CD4-positive, alpha-beta T cell treated with Interleukin-4 for 1 hour (primary cell): ENCODE data around the gene PIAS1.
A peak's percentile ranks its signal among the peaks of the same experiment; 100 is the strongest.
"Not testable (repeated sequence)": the region's sequence is repeated elsewhere in the genome, so short reads cannot be mapped to it uniquely, and the experiment has no call there.

Source experiments
- DNase-seq, 2 donors: peaks; one replicate each; pipeline ENCODE4 v3.0.0-alpha.2; 2020 to 2022

Gene PIAS1

GRCh38 chr15:68053701-68054627 lies at the start of gene PIAS1:
Gene PIAS1 (plus strand): TSS chr15:68054315. CDS start chr15:68054327, 12 bp downstream.
- DNase-seq: peak; percentile 95

GRCh38 chr15:68007642-68008041 lies 46.5 kb upstream of the PIAS1 start:
- DNase-seq: not testable (repeated sequence)

DNA sequence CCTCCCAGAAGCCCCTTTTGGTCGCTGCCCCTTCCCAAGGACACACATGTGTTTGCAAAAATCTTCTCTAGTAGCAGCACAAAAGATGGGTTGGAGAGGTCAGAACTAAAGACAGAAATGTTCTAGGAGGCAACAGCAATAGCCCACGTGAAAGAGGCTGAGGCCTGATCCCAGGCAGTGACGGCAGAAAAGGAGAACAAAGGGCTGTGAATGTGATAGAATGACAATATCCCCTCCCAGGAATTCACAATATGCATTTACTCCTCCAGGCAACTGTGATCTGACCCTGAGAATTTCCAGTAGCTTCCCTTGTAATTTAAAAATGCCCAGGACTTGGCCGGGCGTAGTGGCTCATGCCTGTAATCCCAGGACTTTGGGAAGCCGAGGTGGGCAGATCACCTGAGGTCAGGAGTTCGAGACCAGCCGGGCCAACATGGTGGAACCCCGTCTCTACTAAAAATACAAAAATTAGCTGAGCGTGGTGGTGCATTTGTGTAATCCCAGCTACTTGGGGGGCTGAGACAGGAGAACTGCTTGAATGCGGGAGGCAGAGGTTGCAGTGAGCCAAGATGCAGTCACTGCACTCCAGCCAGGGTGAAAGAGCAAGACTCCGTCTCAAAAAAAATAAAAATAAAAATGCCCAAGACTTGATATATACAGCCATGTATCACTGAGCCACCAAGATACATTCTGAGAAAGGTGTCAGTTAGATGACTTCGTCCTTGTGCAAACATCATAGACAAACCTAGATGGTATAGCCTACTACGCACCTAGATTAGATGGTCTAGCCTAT lies 43.6 kb upstream of the PIAS1 start:
- no peak for DNase-seq

DNA sequence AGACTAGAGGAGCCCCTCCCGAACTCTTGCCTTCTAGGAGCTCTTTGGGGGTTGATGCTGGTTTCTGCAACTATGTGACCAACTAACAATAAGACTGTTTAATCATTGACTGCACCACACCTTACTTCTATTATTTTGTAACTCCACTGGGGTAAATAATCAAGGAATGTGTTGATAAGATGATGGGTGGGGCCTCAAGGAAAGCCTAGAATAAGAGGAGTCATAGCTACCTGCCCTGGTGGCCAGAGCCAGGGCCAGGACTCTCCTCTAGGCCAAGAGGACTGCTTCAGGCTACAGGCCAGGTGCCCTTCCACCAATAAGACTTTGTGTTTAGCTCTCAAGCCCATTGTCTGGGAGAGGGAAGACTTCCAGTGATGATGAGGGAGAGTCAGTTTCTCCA lies 41.2 kb upstream of the PIAS1 start:
- DNase-seq: no peak

- DNase-seq: no peak
These were observed 39.9 kb upstream of the PIAS1 start for GRCh38 chr15:68014219-68014618.

- DNase-seq: no peak
These were observed 38.9 kb upstream of the PIAS1 start for GRCh38 chr15:68015244-68015643.

- DNase-seq: no peak
These were observed 36.9 kb upstream of the PIAS1 start for GRCh38 chr15:68017201-68017600.

DNA sequence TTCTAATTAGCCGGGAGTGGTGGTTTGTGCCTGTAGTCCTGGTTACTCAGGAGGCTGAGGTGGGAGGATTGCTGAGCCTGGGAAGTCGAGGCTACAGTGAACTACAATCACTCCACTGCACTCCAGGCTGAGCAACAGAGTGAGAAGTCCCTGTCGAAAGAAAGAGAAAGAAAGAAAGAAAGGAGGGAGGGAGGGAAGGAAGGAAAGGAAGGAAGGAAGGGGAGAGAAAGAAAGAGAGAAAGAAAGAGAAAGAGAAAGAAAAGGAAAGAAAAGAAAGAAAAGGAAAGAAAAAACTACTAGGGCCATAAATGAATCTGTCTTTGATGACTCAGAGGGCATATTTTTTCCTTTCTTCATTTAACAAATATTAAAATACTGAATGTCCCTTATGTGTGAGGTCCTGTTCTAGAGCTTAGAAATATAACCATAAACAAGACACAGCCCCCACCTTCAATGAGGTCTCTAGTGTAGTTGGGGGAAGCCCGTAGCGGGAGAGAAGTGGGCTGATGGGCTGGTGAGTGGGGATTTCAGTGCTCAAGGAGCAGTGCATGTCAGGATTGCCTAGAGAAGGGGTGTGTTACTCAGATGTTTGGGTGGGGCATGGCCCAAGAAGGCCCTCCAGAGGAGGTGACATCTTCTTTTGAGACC lies 35.2 kb upstream of the PIAS1 start:
- no peak for DNase-seq

DNA sequence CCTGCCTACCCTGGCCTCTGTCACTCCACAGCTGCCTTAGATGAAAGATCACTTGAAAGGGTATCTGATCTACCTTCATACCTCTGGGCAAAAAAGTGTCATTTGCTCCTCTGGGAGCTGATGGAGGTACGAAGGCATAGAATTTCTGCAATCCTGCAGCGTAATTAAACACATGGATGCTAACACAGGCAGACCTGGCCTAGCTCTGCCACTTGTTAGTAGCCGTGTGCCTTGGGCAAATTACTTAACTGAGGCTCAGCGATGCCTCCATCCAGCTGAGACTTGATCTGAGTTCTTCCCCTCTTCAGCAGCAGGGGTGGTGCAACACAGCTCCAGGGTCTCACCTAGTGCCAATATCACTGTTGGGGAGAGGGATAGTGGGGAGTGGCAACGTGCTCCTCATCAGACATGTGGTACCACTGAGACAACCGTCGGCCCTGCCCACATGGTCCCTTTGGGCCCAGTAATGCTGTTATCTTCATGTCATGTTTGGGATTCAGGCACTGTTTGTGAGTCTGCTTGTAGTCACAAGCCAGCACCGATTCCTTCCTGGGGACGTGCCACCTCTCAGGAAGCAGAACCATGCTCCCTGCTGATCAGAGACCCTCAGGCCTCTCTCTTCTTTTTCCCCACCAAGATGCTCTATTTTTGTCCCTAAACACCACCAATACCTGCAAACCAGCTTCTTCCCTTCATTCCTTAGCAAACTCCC lies 34.1 kb upstream of the PIAS1 start:
- no peak for DNase-seq

GRCh38 chr15:68020685-68021084 lies 33.4 kb upstream of the PIAS1 start:
- no peak for DNase-seq

GRCh38 chr15:68022061-68022460 lies 32.1 kb upstream of the PIAS1 start:
- DNase-seq: no peak

DNA sequence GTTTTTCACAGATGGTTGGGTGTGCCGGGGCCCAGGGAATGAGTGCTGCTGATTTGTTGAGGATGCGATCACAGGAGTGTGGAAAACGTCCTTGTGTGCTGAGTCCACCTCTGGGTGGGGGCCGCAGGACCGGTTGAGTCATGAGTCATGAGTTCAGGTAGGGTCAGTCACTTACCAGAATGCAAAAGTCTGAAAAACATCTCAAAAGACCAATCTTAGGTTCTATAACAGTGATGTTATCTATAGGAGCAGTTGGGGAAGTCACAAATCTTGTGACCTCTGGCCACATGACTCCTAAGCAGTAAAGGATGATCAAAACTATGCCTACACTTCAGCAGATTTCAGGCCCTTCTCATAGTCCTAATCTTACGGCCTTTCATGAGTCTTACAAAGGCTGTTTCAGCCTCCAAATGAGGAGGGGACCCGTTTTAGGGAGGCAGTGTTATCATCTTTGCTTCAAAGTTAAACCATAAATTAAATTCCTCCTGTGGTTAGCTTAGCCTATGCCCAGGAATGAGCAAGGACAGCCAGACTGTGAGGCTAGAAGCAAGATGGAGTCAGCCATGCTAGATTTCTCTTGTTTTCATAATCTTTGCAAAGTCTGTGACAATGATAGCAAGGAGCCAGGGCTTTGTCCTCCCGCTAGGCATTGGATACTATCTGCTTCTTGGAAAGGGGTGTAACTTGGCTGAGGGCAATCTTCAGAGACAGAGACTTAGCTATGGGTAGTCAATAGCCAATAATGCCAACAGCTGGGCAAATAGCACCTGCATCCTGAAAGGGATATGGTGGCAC lies 30.6 kb upstream of the PIAS1 start:
- DNase-seq: no peak

GRCh38 chr15:68025835-68026424 lies 28.2 kb upstream of the PIAS1 start:
- DNase-seq: no peak

- DNase-seq: no peak
These were observed 26.7 kb upstream of the PIAS1 start for GRCh38 chr15:68027388-68027787.

- DNase-seq: no peak
These were observed 25.8 kb upstream of the PIAS1 start for GRCh38 chr15:68028137-68028887.

GRCh38 chr15:68028888-68029207 lies 25.3 kb upstream of the PIAS1 start:
- DNase-seq: no peak

DNA sequence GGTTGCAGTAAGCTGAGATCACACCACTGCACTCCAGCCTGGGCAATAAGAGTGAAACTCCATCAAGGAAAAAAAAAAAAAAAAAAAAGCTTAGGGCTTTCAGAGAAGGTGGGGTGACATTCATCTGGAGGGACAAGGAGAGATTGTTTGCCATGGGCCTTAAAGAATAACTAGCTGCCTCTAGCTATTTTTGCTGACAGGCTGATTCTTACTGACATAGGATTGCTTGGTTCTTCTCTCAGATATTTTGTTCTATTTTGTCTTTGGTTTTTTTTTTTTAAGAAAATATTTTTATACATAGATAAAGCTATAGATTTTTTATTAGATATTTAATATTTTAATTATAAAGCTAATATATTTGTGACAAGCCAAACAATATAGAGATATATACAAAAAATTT lies 24.2 kb upstream of the PIAS1 start:
- DNase-seq: no peak

DNA sequence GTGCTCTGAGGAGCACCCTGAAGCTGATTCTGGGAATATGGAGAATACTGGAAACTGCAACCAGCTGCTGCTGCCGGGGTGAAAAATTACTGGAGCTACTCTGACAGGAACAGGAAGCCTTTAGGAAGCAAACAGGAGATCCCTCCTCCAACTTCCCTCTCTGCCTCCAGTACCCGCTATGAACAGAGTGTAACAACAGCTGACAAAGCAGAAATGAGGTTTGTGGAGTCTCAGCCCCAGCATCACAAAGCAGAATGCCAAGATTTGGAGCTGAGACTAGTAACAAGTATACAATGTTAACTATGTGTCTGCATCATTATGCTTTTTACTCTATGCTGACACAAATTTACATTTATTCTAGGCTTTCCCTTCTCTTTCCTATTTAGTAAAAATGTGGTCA lies 22.7 kb upstream of the PIAS1 start:
- no peak for DNase-seq

DNA sequence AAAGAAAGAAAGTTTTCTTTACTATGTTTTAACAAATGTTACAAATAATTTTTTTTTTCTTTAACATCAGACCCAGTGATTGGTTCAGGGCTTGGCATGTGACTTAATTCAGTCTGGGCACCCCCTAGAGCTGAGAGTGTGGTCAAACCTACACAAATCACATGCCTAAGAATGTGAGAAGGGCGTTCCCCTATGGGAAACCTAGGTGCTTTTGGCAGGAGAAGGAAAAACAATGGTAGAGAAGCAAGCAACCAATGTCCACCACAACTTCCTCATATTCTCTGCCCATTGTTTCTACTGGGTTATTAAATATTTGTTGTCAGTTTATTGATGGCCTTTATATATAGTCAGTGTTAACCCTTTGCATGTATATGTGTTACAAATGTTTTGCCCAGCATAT lies 21.4 kb upstream of the PIAS1 start:
- no peak for DNase-seq

- DNase-seq: no peak
These were observed 20.0 kb upstream of the PIAS1 start for GRCh38 chr15:68034081-68034480.

DNA sequence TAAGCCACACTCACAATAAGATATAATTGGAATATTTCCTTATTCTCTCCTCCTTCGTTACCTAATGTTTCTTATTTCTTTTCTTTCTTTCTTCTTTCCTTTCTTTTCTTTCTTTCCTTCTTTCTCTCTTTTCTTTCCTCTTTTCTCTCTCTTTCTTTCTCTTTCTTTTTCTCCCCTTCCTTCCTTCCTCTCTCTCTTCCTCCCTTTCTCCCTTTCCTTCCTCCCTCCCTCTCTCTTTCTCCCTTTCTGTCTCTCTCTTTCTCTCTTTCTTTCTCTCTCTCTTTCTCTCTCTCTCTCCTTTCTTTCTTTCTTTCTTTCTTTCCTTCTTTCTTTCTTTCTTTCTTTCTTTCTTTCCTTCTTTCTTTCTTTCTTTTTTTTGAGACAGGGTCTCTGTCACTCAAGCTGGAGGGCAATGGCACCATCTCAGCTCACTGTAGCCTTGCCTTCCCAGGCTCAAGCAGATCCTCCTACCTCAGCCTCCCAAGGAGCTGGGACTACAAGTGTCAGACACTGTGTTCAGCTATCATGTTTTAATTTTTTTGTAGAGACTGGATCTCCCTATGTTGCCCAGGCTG lies 19.3 kb upstream of the PIAS1 start:
- DNase-seq: no peak
